Spleen (tissue), 7 donors: ENCODE measurements around the gene IL36A.

Experiments
- POLR2AphosphoS5 ChIP-seq, 3 donors: sonication (generic); formaldehyde crosslinking; IDR thresholded peaks; one replicate each; pipeline ENCODE4 v1.5.1; 2017; ENCODE audit warnings: antibody characterized with exemption in 3 of 3
- TF ChIP-seq, protein P1 (sequence below), 11 experiments: fragments of 200-600 bp in 7 of 11; fragments of 450-650 bp in 4 of 11; sonication (generic) in 4 of 11; IDR thresholded peaks in 8 of 11; conservative IDR thresholded peaks in 3 of 11; 1 replicate in 7 of 11; 2 replicates in 4 of 11; pipeline versions ENCODE4 v1.4.0 to v1.8.0; 2016 to 2021; ENCODE audit warnings: antibody characterized with exemption in 11 of 11, inconsistent platforms in 4 of 11, mild to moderate bottlenecking in 1 of 11
- donor health status: DM: no; HTN: no; CAD: no; lungs with moderate emphysema.
- donor health status: DM: no; HTN: no; CAD: no.
- donor health status: DM: no; HTN: no; CAD: no.

DNA sequence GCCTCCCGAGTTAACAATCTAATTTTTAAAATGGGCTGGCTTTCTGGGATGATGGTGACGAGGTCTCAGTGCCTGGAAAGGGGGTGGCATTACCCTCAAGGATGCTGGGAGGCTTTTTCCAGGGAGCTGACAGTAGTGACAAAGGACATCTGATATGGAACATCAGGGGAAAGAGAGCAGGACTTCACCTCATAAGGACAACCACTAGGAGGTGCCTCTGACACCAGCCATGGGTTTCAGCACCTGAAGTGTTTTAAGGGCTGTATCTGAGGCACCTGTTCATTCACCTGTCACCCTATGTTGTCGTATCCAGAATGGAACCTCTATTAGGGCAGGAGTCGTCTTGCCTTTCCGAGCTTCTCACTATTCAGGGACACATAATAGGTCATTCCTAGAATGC, 36.6 kb downstream of the IL36A start:
- TF ChIP-seq, protein P1, sequence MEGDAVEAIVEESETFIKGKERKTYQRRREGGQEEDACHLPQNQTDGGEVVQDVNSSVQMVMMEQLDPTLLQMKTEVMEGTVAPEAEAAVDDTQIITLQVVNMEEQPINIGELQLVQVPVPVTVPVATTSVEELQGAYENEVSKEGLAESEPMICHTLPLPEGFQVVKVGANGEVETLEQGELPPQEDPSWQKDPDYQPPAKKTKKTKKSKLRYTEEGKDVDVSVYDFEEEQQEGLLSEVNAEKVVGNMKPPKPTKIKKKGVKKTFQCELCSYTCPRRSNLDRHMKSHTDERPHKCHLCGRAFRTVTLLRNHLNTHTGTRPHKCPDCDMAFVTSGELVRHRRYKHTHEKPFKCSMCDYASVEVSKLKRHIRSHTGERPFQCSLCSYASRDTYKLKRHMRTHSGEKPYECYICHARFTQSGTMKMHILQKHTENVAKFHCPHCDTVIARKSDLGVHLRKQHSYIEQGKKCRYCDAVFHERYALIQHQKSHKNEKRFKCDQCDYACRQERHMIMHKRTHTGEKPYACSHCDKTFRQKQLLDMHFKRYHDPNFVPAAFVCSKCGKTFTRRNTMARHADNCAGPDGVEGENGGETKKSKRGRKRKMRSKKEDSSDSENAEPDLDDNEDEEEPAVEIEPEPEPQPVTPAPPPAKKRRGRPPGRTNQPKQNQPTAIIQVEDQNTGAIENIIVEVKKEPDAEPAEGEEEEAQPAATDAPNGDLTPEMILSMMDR (IDR thresholded peaks at IDR 0.05 in 8 of 11, conservative IDR thresholded peaks at IDR 0.05 in 3 of 11) = no peak
- TF ChIP-seq POLR2AphosphoS5 (IDR thresholded peaks at IDR 0.05) = no peak
